GM10847 (cell line): ENCODE data around the gene SMURF2.

ENCODE experiments used
- POLR2A ChIP-seq: IDR thresholded peaks from 2 replicates; pipeline ENCODE4 v1.6.1; 2011; ENCODE audit not compliant: insufficient read length; ENCODE audit errors: extremely low read depth

Gene SMURF2

GRCh38 chr17:64503821-64504768, 158.0 kb downstream of the SMURF2 start:
- no peak for TF ChIP-seq POLR2A

GRCh38 chr17:64503341-64503740, 158.8 kb downstream of the SMURF2 start:
- TF ChIP-seq POLR2A = no peak

- TF ChIP-seq POLR2A = no peak
These were observed 159.3 kb downstream of the SMURF2 start for GRCh38 chr17:64502809-64503208.

GRCh38 chr17:64502021-64502420, 160.1 kb downstream of the SMURF2 start:
- no peak for TF ChIP-seq POLR2A

- TF ChIP-seq POLR2A = no peak
These were observed 161.0 kb downstream of the SMURF2 start for GRCh38 chr17:64500862-64501765.

GRCh38 chr17:64500487-64500859, 161.6 kb downstream of the SMURF2 start:
- TF ChIP-seq POLR2A = no peak

GRCh38 chr17:64499805-64500486, 162.2 kb downstream of the SMURF2 start:
- TF ChIP-seq POLR2A = no peak

GRCh38 chr17:64498308-64499203, 163.6 kb downstream of the SMURF2 start:
- TF ChIP-seq POLR2A = no peak

GRCh38 chr17:64497565-64498035, 164.5 kb downstream of the SMURF2 start:
- TF ChIP-seq POLR2A = no peak

- peak; percentile 89 for TF ChIP-seq POLR2A
These were observed 165.1 kb downstream of the SMURF2 start, which contains the start of gene POLG2 for GRCh38 chr17:64496786-64497564. POLG2 (minus strand) TSS chr17:64497054; CDS start chr17:64496968, 86 bp downstream.

GRCh38 chr17:64496348-64496785, 165.7 kb downstream of the SMURF2 start:
- no peak for TF ChIP-seq POLR2A
